Neural crest cell (in vitro differentiated cells): ENCODE results near the gene VMA21. TPM values are rescaled to one million over a fixed set of nuclear protein-coding genes. Genes with fewer than 3 reads are reported as not detected.

Experiments
- DNase-seq: peaks from one replicate; pipeline ENCODE4 v3.0.0; 2021; ENCODE audit warnings: low read depth, mixed read lengths, low spot score
- H3K27ac Mint-ChIP-seq: one replicate; pipeline ENCODE4 v1.8.0; 2021; ENCODE audit warnings: mild to moderate bottlenecking, mixed read lengths; ENCODE audit not compliant: unreplicated experiment
- H3K27me3 Mint-ChIP-seq: 2 replicates; pipeline ENCODE4 v1.8.0; 2021; ENCODE audit warnings: low read depth, mild to moderate bottlenecking, mixed read lengths
- H3K36me3 Mint-ChIP-seq: 2 replicates; pipeline ENCODE4 v1.8.0; 2021; ENCODE audit warnings: low read depth, mild to moderate bottlenecking, mixed read lengths
- H3K4me1 Mint-ChIP-seq: 2 replicates; pipeline ENCODE4 v1.8.0; 2021; ENCODE audit warnings: mixed read lengths
- H3K4me3 Mint-ChIP-seq: one replicate; pipeline ENCODE4 v1.8.0; 2021; ENCODE audit warnings: mild to moderate bottlenecking, mixed read lengths
- H3K9me3 Mint-ChIP-seq: 2 replicates; pipeline ENCODE4 v1.8.0; 2021; ENCODE audit warnings: mixed read lengths
- long read RNA-seq: library from polyadenylated mRNA; unstranded; transcript quantifications from one replicate; pipeline ENCODE4 v2.0.0, GENCODE V29; 2020
- total RNA-seq: library from RNA; stranded (reverse); gene quantifications from 2 replicates; pipeline ENCODE4 v1.2.1, GENCODE V29; 2021
- TF ChIP-seq, protein P1 (sequence below): fragments of 200-600 bp; sonication (generic); conservative IDR thresholded peaks from 2 replicates; pipeline ENCODE4 v1.5.0; 2021; ENCODE audit warnings: antibody characterized with exemption, mild to moderate bottlenecking

VMA21 gene, protein sequence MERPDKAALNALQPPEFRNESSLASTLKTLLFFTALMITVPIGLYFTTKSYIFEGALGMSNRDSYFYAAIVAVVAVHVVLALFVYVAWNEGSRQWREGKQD
- 51.3 and 60.1 TPM in 2 replicates for total RNA-seq
- long read RNA-seq, full-length matches to known transcripts: 21 of 33 reads
- long read RNA-seq, partial matches to known transcripts: 0 of 33 reads
- long read RNA-seq, other reads (novel, unspliced or antisense): 12 of 33 reads

DNA sequence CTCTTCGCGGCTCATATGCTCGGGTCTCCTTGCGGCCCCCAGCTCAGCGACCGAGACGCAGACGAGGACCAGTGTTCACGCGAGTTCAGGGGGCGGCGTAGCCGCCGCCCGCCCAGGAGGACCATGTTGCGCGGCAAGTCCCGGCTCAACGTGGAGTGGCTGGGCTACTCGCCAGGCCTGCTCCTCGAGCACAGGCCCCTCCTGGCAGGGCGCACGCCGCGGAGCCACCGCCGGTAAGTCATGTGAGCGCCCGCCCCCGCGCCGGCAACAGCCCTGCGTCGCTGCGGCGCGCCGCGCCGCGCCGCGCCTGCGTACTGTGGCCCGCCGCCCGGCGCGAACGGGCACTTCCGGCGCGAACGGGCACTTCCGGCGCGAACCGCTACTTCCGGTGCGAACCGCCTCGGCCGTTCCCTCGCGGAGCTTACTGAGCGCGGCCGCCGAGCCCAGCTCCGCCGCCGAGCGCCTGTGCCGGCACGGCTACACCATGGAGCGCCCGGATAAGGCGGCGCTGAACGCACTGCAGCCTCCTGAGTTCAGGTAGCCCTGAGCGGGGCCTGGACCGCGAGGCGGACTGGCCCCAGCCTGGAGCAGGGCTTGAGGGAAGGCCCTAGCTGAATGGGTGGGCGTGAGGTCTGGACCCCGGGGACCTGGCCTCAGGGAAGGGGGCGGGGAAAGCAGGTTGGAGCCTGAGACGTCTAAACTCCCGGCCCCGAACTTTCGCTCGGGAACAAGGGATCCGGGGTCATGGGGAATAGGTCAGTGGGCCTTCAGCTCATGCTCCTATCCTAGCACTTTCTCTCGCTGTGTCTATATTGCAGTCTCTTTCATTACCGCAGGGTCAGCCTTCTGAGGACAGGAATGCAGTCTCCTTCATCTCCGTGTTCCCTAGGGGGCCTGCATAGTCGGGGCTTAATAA, at the start of gene VMA21:
Gene VMA21 (plus strand): TSS at position 382 of the 916 bp plus-strand sequence. CDS start 103 bp downstream, at position 485.
- DNase-seq: peak; percentile 56
- Mint-ChIP-seq H3K4me3 (peak within 1 kb of the TSS; percentile 91), H3K4me1 (peaks cover 45% of the 10 kb centered on the region), H3K27me3 (no peaks in the 10 kb centered on the region), H3K9me3 (peaks cover 3% of the 10 kb centered on the region), H3K36me3 (peaks cover 3% of the 10 kb centered on the region), H3K27ac (peak within 1 kb of the TSS; percentile 94)
- TF ChIP-seq, protein P1, sequence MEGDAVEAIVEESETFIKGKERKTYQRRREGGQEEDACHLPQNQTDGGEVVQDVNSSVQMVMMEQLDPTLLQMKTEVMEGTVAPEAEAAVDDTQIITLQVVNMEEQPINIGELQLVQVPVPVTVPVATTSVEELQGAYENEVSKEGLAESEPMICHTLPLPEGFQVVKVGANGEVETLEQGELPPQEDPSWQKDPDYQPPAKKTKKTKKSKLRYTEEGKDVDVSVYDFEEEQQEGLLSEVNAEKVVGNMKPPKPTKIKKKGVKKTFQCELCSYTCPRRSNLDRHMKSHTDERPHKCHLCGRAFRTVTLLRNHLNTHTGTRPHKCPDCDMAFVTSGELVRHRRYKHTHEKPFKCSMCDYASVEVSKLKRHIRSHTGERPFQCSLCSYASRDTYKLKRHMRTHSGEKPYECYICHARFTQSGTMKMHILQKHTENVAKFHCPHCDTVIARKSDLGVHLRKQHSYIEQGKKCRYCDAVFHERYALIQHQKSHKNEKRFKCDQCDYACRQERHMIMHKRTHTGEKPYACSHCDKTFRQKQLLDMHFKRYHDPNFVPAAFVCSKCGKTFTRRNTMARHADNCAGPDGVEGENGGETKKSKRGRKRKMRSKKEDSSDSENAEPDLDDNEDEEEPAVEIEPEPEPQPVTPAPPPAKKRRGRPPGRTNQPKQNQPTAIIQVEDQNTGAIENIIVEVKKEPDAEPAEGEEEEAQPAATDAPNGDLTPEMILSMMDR: no peak

DNA sequence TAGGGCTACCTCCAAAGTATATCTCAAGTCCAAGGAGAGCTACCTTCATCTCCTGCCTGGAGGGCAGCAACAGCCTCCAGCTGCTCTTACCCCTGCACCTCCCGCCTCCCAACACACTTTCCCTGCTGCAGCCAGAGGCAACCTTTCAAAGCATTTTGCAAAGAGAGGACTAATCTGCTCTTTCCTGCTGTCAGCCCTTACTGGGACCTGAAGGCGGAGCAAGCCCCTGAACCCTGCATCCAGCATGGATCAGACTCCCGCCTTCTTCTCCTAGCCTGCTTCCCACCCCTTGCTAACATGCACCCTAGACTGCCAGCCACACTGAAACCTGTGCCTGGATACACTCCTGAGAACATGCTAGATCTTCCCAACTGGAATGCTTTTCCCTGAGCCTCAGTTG, 37.7 kb upstream of the VMA21 start:
- TF ChIP-seq, protein P1: no peak
- Mint-ChIP-seq H3K36me3 (peaks cover 3% of the 10 kb centered on the region), H3K4me3 (no peak overlapping the region), H3K9me3 (peaks cover 5% of the 10 kb centered on the region), H3K4me1 (no peaks in the 10 kb centered on the region), H3K27me3 (peaks cover 40% of the 10 kb centered on the region), H3K27ac (no peak overlapping the region)
- DNase-seq: no peak

DNA sequence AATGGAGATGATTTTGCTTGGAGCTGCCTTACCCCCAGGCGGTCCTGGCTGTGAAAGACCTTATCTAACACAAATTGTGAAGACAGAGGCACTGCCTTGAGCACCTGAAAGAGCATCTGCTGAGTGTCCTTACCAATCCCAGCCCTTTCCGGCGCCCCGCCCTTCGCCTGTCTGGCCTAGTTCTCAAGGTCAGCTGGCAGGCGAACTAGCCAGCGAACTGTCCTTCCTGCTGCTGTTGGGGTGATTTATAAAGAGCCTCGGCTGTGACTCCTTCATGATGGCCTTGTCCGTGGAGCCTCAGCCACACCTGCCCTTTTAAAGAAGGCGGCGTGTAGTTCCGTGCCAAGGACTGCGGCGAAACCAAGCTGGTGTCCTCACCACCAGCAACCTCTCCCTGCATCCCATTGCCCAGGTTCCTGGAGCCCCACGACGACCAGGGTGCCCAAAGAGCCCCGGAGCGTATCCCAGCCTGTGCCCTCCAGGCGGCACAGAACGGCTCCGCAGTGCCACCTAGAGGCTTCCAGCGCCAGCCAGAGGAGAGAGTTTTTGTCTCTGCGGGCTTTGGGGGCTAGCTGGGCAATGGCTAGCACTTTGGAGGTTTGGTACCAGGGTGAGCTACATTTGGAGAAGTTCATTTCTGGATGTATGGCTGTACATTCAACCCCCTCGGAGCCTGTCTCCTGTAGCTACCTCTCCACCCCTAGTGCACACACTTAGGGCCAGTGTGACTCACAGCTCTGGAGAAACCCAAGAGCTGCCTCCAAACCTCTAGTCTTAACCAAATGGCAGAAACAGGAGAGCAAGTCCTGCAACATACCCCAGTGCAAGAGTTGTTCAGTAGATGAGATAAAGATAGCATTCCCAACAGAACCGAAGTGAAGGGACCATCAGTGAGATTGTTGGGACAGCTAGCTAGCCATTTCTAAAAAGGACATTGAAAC, 36.8 kb upstream of the VMA21 start:
- H3K9me3 Mint-ChIP-seq: peaks cover 8% of the 10 kb centered on the region
- no peak overlapping the region for H3K4me3 Mint-ChIP-seq
- DNase-seq: peak; percentile 43
- no peak overlapping the region for H3K27ac Mint-ChIP-seq
- H3K4me1 Mint-ChIP-seq: no peaks in the 10 kb centered on the region
- TF ChIP-seq, protein P1: peak; percentile 68
- peaks cover 38% of the 10 kb centered on the region for H3K27me3 Mint-ChIP-seq
- H3K36me3 Mint-ChIP-seq: peaks cover 3% of the 10 kb centered on the region

DNA sequence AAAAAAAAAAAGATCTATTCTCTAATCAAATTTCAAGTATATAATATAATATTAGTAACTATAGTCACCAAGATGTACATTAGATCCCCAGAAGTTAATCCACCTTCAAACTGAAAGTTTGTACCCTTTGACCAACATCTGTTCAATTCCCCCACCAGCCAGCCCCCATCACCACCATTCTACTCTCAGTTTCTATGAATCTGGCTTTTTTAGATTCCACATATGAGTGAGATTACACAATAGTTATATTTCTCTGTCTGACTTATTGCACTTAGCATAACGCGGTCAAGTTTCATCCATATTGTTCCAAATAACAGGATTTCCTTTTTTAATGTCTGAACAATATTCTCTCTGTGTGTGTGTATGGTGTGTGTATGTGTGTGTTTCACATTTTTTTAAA, 33.7 kb upstream of the VMA21 start:
- Mint-ChIP-seq H3K27me3 (peaks cover 29% of the 10 kb centered on the region), H3K27ac (no peak overlapping the region), H3K4me3 (no peak overlapping the region), H3K36me3 (peaks cover 3% of the 10 kb centered on the region), H3K4me1 (peaks cover 5% of the 10 kb centered on the region), H3K9me3 (peaks cover 11% of the 10 kb centered on the region)
- no peak for DNase-seq
- TF ChIP-seq, protein P1: no peak

DNA sequence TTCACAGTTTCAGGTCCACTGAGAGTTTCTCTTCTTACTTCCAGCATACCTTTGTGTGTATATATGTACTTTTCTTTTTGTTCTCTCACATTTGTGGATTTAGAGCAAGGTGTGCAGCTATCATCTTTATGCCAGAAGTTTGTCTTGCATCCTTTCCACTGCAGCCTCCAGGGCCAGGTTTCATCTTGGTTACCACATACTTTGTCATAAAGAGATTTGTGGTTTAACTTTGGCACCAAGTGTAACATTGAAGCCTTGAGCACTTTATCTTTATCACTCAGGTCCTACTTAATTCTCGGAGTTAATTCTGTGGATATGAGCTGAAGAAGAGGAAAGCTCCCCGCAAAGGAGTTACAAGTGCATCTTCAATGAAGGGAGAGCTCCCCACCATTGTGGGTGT, 31.4 kb upstream of the VMA21 start:
- Mint-ChIP-seq H3K27me3 (peaks cover 12% of the 10 kb centered on the region), H3K36me3 (peaks cover 3% of the 10 kb centered on the region), H3K4me3 (no peak overlapping the region), H3K9me3 (peaks cover 17% of the 10 kb centered on the region), H3K27ac (no peak overlapping the region), H3K4me1 (peaks cover 5% of the 10 kb centered on the region)
- TF ChIP-seq, protein P1: no peak
- no peak for DNase-seq
